ENCODE results near the gene DNAJA4.

GRCh38 chr15:78306176-78306774 is 41.9 kb downstream of the DNAJA4 start:
- TF ChIP-seq EP300 (IDR thresholded peaks at IDR 0.05) (no peak), CTCF (IDR thresholded peaks at IDR 0.05) (no peak)
